Memory B cell (primary cell): ENCODE data around the gene CREM.

Experiments used
- ATAC-seq: fragments of 150-1000 bp; cut with Tn5 transposase; 2 replicates; pipeline ENCODE4 v1.10.0; 2021; ENCODE audit warnings: low read depth, mild to moderate bottlenecking, moderate library complexity
- DNase-seq, 2 donors: peaks; one replicate each; pipeline ENCODE4 v3.0.0; 2022; ENCODE audit warnings: low spot score in 2 of 2
- H3K27ac Mint-ChIP-seq: one replicate; pipeline ENCODE4 v1.8.0; 2022; ENCODE audit warnings: mild to moderate bottlenecking, moderate library complexity, mixed read lengths
- H3K27me3 Mint-ChIP-seq: one replicate; pipeline ENCODE4 v1.8.0; 2022; ENCODE audit warnings: mixed read lengths
- H3K36me3 Mint-ChIP-seq: one replicate; pipeline ENCODE4 v1.8.0; 2022; ENCODE audit warnings: mild to moderate bottlenecking, mixed read lengths
- H3K4me1 Mint-ChIP-seq: one replicate; pipeline ENCODE4 v1.8.0; 2022; ENCODE audit warnings: mixed read lengths
- H3K4me3 Mint-ChIP-seq: one replicate; pipeline ENCODE4 v1.8.0; 2022; ENCODE audit warnings: mild to moderate bottlenecking, moderate library complexity, mixed read lengths
- H3K9me3 Mint-ChIP-seq: one replicate; pipeline ENCODE4 v1.8.0; 2022; ENCODE audit warnings: mixed read lengths

The CREM gene

GRCh38 chr10:35192645-35193249 lies 66.1 kb downstream of the CREM start:
- H3K9me3 Mint-ChIP-seq: peaks cover 2% of the 10 kb centered on the region
- peaks cover 16% of the 10 kb centered on the region for H3K4me1 Mint-ChIP-seq
- no peak overlapping the region for H3K4me3 Mint-ChIP-seq
- ATAC-seq: no peak
- no peak for DNase-seq
- no peaks in the 10 kb centered on the region for H3K27me3 Mint-ChIP-seq
- H3K27ac Mint-ChIP-seq: peak overlapping the region; percentile 52
- H3K36me3 Mint-ChIP-seq: peaks cover 4% of the 10 kb centered on the region

- Mint-ChIP-seq H3K4me3 (no peak overlapping the region), H3K36me3 (peaks cover 4% of the 10 kb centered on the region), H3K27me3 (no peaks in the 10 kb centered on the region), H3K4me1 (peaks cover 16% of the 10 kb centered on the region), H3K27ac (peak overlapping the region; percentile 99), H3K9me3 (peaks cover 2% of the 10 kb centered on the region)
- ATAC-seq (no peak), DNase-seq (no peak)
Measured at GRCh38 chr10:35194471-35194870, 67.8 kb downstream of the CREM start.

- Mint-ChIP-seq H3K4me1 (peaks cover 16% of the 10 kb centered on the region), H3K27me3 (no peaks in the 10 kb centered on the region), H3K27ac (peak overlapping the region; percentile 99), H3K9me3 (peaks cover 2% of the 10 kb centered on the region), H3K4me3 (peak overlapping the region; percentile 92), H3K36me3 (peaks cover 4% of the 10 kb centered on the region)
- ATAC-seq (peak; percentile 7), DNase-seq (peak; percentile 21)
Measured at GRCh38 chr10:35194906-35195305, 68.3 kb downstream of the CREM start.

- Mint-ChIP-seq H3K9me3 (peaks cover 2% of the 10 kb centered on the region), H3K4me3 (peak overlapping the region; percentile 92), H3K27me3 (no peaks in the 10 kb centered on the region), H3K36me3 (peaks cover 4% of the 10 kb centered on the region), H3K27ac (peak overlapping the region; percentile 99), H3K4me1 (peaks cover 16% of the 10 kb centered on the region)
- peak; percentile 65 to 80 for DNase-seq
- peak; percentile 81 for ATAC-seq
Measured at GRCh38 chr10:35195361-35196306, 69.0 kb downstream of the CREM start.

GRCh38 chr10:35200487-35200886 lies 73.8 kb downstream of the CREM start:
- H3K27me3 Mint-ChIP-seq: no peaks in the 10 kb centered on the region
- H3K27ac Mint-ChIP-seq: peak overlapping the region; percentile 1
- no peaks in the 10 kb centered on the region for H3K9me3 Mint-ChIP-seq
- DNase-seq: no peak
- H3K4me1 Mint-ChIP-seq: peaks cover 6% of the 10 kb centered on the region
- no peaks in the 10 kb centered on the region for H3K36me3 Mint-ChIP-seq
- H3K4me3 Mint-ChIP-seq: no peak overlapping the region
- no peak for ATAC-seq

- no peak for ATAC-seq
- no peak for DNase-seq
- Mint-ChIP-seq H3K27ac (no peak overlapping the region), H3K9me3 (no peaks in the 10 kb centered on the region), H3K4me1 (no peaks in the 10 kb centered on the region), H3K4me3 (no peak overlapping the region), H3K27me3 (no peaks in the 10 kb centered on the region), H3K36me3 (no peaks in the 10 kb centered on the region)
Measured at GRCh38 chr10:35201234-35201633, 74.6 kb downstream of the CREM start.

GRCh38 chr10:35202050-35202449 lies 75.4 kb downstream of the CREM start:
- Mint-ChIP-seq H3K36me3 (no peaks in the 10 kb centered on the region), H3K4me3 (no peak overlapping the region), H3K4me1 (no peaks in the 10 kb centered on the region), H3K9me3 (no peaks in the 10 kb centered on the region), H3K27ac (no peak overlapping the region), H3K27me3 (no peaks in the 10 kb centered on the region)
- no peak for DNase-seq
- ATAC-seq: no peak

- DNase-seq (no peak), ATAC-seq (no peak)
- Mint-ChIP-seq H3K36me3 (peaks cover 2% of the 10 kb centered on the region), H3K4me1 (no peaks in the 10 kb centered on the region), H3K27ac (no peak overlapping the region), H3K4me3 (no peak overlapping the region), H3K27me3 (no peaks in the 10 kb centered on the region), H3K9me3 (no peaks in the 10 kb centered on the region)
Measured at GRCh38 chr10:35203745-35204144, 77.1 kb downstream of the CREM start.

- H3K36me3 Mint-ChIP-seq: peaks cover 2% of the 10 kb centered on the region
- H3K9me3 Mint-ChIP-seq: no peaks in the 10 kb centered on the region
- H3K4me1 Mint-ChIP-seq: peaks cover 3% of the 10 kb centered on the region
- no peaks in the 10 kb centered on the region for H3K27me3 Mint-ChIP-seq
- ATAC-seq (no peak), DNase-seq (no peak)
- no peak overlapping the region for H3K4me3 Mint-ChIP-seq
- no peak overlapping the region for H3K27ac Mint-ChIP-seq
Measured at GRCh38 chr10:35204650-35205319, 78.1 kb downstream of the CREM start.

GRCh38 chr10:35206274-35206673 lies 79.6 kb downstream of the CREM start:
- Mint-ChIP-seq H3K36me3 (peaks cover 2% of the 10 kb centered on the region), H3K27ac (no peak overlapping the region), H3K9me3 (no peaks in the 10 kb centered on the region), H3K27me3 (no peaks in the 10 kb centered on the region), H3K4me1 (peaks cover 3% of the 10 kb centered on the region), H3K4me3 (no peak overlapping the region)
- DNase-seq (no peak), ATAC-seq (no peak)

- no peak overlapping the region for H3K4me3 Mint-ChIP-seq
- peaks cover 2% of the 10 kb centered on the region for H3K36me3 Mint-ChIP-seq
- H3K27ac Mint-ChIP-seq: peak overlapping the region; percentile 24
- no peaks in the 10 kb centered on the region for H3K27me3 Mint-ChIP-seq
- ATAC-seq (no peak), DNase-seq (no peak)
- no peaks in the 10 kb centered on the region for H3K9me3 Mint-ChIP-seq
- peaks cover 3% of the 10 kb centered on the region for H3K4me1 Mint-ChIP-seq
Measured at GRCh38 chr10:35208536-35208935, 81.9 kb downstream of the CREM start.

- DNase-seq (no peak), ATAC-seq (no peak)
- Mint-ChIP-seq H3K36me3 (peaks cover 2% of the 10 kb centered on the region), H3K27me3 (no peaks in the 10 kb centered on the region), H3K4me1 (peaks cover 3% of the 10 kb centered on the region), H3K27ac (peak overlapping the region; percentile 24), H3K9me3 (no peaks in the 10 kb centered on the region), H3K4me3 (no peak overlapping the region)
Measured at GRCh38 chr10:35208949-35209613, 82.4 kb downstream of the CREM start.

- Mint-ChIP-seq H3K4me1 (peaks cover 3% of the 10 kb centered on the region), H3K4me3 (no peak overlapping the region), H3K27me3 (no peaks in the 10 kb centered on the region), H3K27ac (peak overlapping the region; percentile 16), H3K36me3 (peaks cover 2% of the 10 kb centered on the region), H3K9me3 (no peaks in the 10 kb centered on the region)
- ATAC-seq (no peak), DNase-seq (no peak)
Measured at GRCh38 chr10:35210961-35211360, 84.3 kb downstream of the CREM start.

- Mint-ChIP-seq H3K27ac (peak overlapping the region; percentile 16), H3K36me3 (peaks cover 2% of the 10 kb centered on the region), H3K4me1 (peaks cover 3% of the 10 kb centered on the region), H3K4me3 (no peak overlapping the region), H3K9me3 (no peaks in the 10 kb centered on the region), H3K27me3 (no peaks in the 10 kb centered on the region)
- DNase-seq (no peak), ATAC-seq (no peak)
Measured at GRCh38 chr10:35211390-35211789, 84.7 kb downstream of the CREM start.
